ENCODE measurements around the gene CYB561D1. TPM values are rescaled to one million over a fixed set of nuclear protein-coding genes. Genes with fewer than 3 reads are reported as not detected.
A peak's percentile ranks its signal among the peaks of the same experiment; 100 is the strongest.

Gene CYB561D1
- total and polyA plus RNA-seq, 9 of the 15 experiments (the other 6 are each of a cell fraction or from before 2014, with no cell fraction given): 0.71 to 7.2 (median 3.5) TPM

DNA sequence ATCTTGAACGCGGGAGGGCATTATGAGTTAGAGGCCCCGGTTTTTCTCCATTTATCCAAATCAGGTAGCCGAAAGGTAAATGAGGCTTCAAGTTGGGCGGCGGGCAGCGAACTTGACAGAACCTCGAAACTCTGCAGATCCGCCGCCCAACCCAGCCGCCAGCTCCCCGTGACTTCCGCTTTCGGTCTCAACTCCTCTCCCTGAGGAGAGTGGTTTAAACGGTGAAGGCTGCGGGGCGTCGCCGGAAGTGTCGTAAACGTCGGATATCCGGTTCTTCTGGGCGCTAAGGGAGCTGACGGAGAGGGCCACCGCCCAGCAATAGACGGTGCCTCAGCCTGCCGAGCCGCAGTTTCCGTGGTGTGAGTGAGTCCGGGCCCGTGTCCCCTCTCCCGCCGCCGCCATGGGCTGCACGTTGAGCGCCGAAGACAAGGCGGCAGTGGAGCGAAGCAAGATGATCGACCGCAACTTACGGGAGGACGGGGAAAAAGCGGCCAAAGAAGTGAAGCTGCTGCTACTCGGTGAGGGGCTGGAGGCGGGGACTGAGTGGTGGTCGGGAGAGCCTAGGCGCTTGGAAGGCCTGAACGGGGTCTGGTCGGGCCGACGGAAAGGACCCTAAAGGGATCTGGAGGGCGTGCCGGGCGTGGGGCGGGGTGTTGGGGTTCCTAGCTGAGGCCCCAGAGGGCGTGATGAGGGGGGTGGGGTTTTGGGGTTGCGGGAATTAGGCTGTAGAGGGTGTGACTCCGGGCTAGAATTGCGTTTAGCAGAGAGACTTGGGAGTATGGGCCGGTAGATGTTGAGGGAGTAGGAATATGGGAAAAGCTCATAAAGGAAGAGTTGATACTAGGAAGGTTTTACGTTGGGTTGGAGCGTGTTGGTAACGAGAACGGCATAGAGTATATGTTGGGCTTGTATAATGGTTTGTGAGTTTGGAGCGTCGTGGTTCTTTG, 54.7 kb downstream of the CYB561D1 start, which contains the start of gene GNAI3:
TSS of gene GNAI3 (plus strand) at position 295 of the 947 bp plus-strand sequence. CDS start at position 401, 106 bp downstream.
- peaks cover 5% of the 10 kb centered on the region; the same call in 1 of the 2 replicates for H4K20me1 ChIP-seq (replicated peaks; ENCODE audit: control insufficient read depth, insufficient read depth, low read length)
- 1% methylated on average over 59 of the region's 68 CpGs for WGBS (ENCODE audit: insufficient coverage, low coverage, missing lambda C conversion rate)
- DNase-seq (ENCODE audit: extremely low read depth in 1 of 4, low spot score in 3 of 4) (peak; percentile 92 to 99 (median 94)), ATAC-seq (peak; percentile 96), FAIRE-seq (peak; percentile 98)
- H3K9me3 ChIP-seq (replicated peaks; ENCODE audit: control insufficient read depth, insufficient read depth, low read depth, low read length): no peaks in the 10 kb centered on the region
- in situ Hi-C loops (cut with MboI) (loop anchor here (5.0 kb wide), 3 partner anchors 74 to 439 kb away; partner anchors contain the start of gene EPS8L3), intact Hi-C loops (cut with micrococcal nuclease) (loop anchor here (5.0 kb wide), 3 partner anchors 69 to 434 kb away; partner anchors contain the start of genes AHCYL1, AMPD2 and GNAT2)
- H3K4me2 ChIP-seq (ENCODE audit: insufficient read depth, low read length): peak within 1 kb of the TSS; percentile 94
- peak within 1 kb of the TSS; percentile 98 for H2AFZ ChIP-seq (ENCODE audit: low read depth, low read length)
- H3K27ac ChIP-seq (ENCODE audit: extremely low read depth, low read depth, low read length): peak within 1 kb of the TSS; percentile 91
- peak within 1 kb of the TSS; percentile 94 for H3K4me3 ChIP-seq
- peaks cover 4 to 5% of the 10 kb centered on the region in 2 experiments for H3K4me1 ChIP-seq (replicated peaks in 1 of 2; ENCODE audit: control insufficient read depth in 2 of 2, insufficient read depth in 2 of 2, low read length in 2 of 2)
- no peaks in the 10 kb centered on the region for H3K27me3 ChIP-seq (ENCODE audit: control insufficient read depth in 2 of 2, insufficient read depth in 2 of 2, low read length in 2 of 2)
- peak within 1 kb of the TSS; percentile 95 to 98 for H3K9ac ChIP-seq (ENCODE audit: insufficient read depth in 1 of 2, low read depth in 2 of 2, low read length in 2 of 2)
- ChIA-PET POLR2A (interaction anchor here (0.6 to 3.5 kb wide), 62 partner anchors 9 to 895 kb away, joined by 3 to 48 read pairs (median 4); partner anchors contain the start of genes AHCYL1, AMPD2, ATXN7L2 and EPS8L3), CTCF (ENCODE audit: low intra/inter-chr PET ratio) (interaction anchor here (1.1 to 2.9 kb wide), 2 partner anchors 102 to 557 kb away, joined by 3 to 22 read pairs; no protein-coding TSS in a partner anchor)
- no TSS peak for BruUV-seq (replicated peaks)
- H3K36me3 ChIP-seq (ENCODE audit: control insufficient read depth, insufficient read depth, low read length): peaks cover 6% of the 10 kb centered on the region; the same call in 2 of the 3 replicates
- H3K9me1 ChIP-seq (ENCODE audit: control insufficient read depth, insufficient read depth, low read length): no peaks in the 10 kb centered on the region
- H3K79me2 ChIP-seq (ENCODE audit: control insufficient read depth, insufficient read depth, low read length): peaks cover 71% of the 10 kb centered on the region
- TF ChIP-seq KLF6 (CRISPR knock-in tag; IDR thresholded peaks at IDR 0.05; ENCODE audit: borderline replicate concordance) (peak; percentile 95; the same call in 1 of the 2 replicates), TBL1XR1 (IDR thresholded peaks at IDR 0.05; ENCODE audit: low read length in 2 of 2) (peak in 1 of 2 experiments; percentile 67; a peak in 1 of 4 replicates), HSF4 (CRISPR knock-in tag; IDR thresholded peaks at IDR 0.05; ENCODE audit: borderline replicate concordance) (no peak), NFXL1 (CRISPR knock-in tag; IDR thresholded peaks at IDR 0.05) (no peak), ZBTB8A (IDR thresholded peaks at IDR 0.05; ENCODE audit: partially characterized antibody) (no peak), RBM22 (IDR thresholded peaks at IDR 0.05; ENCODE audit: low read depth, low read length, poor library complexity, severe bottlenecking) (peak; percentile 58), LARP7 (IDR thresholded peaks at IDR 0.05) (0 out of 2 replicates have a peak, but pooled peaks have one; percentile 71), THRAP3 (IDR thresholded peaks at IDR 0.05; ENCODE audit: borderline replicate concordance) (0 out of 2 replicates have a peak, but pooled peaks have one; percentile 35), RBM34 (IDR thresholded peaks at IDR 0.05; ENCODE audit: borderline replicate concordance, insufficient read depth, low read length) (no peak), ZNF830 (CRISPR knock-in tag; IDR thresholded peaks at IDR 0.05) (no peak), MXI1 (IDR thresholded peaks at IDR 0.05; ENCODE audit: low read depth, low read length) (peak; percentile 70)
- TF ChIP-seq, protein P1, sequence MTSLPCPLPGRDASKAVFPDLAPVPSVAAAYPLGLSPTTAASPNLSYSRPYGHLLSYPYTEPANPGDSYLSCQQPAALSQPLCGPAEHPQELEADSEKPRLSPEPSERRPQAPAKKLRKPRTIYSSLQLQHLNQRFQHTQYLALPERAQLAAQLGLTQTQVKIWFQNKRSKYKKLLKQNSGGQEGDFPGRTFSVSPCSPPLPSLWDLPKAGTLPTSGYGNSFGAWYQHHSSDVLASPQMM (CRISPR knock-in tag; IDR thresholded peaks at IDR 0.05): no peak
- TF ChIP-seq, protein P2, sequence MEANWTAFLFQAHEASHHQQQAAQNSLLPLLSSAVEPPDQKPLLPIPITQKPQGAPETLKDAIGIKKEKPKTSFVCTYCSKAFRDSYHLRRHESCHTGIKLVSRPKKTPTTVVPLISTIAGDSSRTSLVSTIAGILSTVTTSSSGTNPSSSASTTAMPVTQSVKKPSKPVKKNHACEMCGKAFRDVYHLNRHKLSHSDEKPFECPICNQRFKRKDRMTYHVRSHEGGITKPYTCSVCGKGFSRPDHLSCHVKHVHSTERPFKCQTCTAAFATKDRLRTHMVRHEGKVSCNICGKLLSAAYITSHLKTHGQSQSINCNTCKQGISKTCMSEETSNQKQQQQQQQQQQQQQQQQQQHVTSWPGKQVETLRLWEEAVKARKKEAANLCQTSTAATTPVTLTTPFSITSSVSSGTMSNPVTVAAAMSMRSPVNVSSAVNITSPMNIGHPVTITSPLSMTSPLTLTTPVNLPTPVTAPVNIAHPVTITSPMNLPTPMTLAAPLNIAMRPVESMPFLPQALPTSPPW (CRISPR knock-in tag; IDR thresholded peaks at IDR 0.05): peak; percentile 83
- TF ChIP-seq, protein P3, sequence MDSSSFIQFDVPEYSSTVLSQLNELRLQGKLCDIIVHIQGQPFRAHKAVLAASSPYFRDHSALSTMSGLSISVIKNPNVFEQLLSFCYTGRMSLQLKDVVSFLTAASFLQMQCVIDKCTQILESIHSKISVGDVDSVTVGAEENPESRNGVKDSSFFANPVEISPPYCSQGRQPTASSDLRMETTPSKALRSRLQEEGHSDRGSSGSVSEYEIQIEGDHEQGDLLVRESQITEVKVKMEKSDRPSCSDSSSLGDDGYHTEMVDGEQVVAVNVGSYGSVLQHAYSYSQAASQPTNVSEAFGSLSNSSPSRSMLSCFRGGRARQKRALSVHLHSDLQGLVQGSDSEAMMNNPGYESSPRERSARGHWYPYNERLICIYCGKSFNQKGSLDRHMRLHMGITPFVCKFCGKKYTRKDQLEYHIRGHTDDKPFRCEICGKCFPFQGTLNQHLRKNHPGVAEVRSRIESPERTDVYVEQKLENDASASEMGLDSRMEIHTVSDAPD (CRISPR knock-in tag; IDR thresholded peaks at IDR 0.05): no peak
- TF ChIP-seq, protein P4, sequence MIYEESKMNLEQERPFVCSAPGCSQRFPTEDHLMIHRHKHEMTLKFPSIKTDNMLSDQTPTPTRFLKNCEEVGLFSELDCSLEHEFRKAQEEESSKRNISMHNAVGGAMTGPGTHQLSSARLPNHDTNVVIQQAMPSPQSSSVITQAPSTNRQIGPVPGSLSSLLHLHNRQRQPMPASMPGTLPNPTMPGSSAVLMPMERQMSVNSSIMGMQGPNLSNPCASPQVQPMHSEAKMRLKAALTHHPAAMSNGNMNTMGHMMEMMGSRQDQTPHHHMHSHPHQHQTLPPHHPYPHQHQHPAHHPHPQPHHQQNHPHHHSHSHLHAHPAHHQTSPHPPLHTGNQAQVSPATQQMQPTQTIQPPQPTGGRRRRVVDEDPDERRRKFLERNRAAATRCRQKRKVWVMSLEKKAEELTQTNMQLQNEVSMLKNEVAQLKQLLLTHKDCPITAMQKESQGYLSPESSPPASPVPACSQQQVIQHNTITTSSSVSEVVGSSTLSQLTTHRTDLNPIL (CRISPR knock-in tag; IDR thresholded peaks at IDR 0.05): peak; percentile 56; the same call in 1 of the 2 replicates

Data from K562 (cell line).